Astrocyte of the spinal cord (primary cell): ENCODE data around the gene INPP5A.

Experiments used
- DNase-seq: peaks from one replicate; pipeline ENCODE4 v3.0.0; 2011; ENCODE audit warnings: low read depth, low spot score
- H3K4me3 ChIP-seq: 2 replicates; pipeline ENCODE4 v1.5.1; 2011; ENCODE audit warnings: low read depth, mild to moderate bottlenecking, low read length, moderate library complexity
- CTCF ChIP-seq: IDR thresholded peaks from 2 replicates; pipeline ENCODE4 v1.5.1; 2012; ENCODE audit warnings: low read depth, mild to moderate bottlenecking, low read length, inconsistent platforms
- in situ Hi-C: cut with HindIII; loops from 2 replicates; pipeline ENCODE4 v1.10.0; 2017; ENCODE audit warnings: low sequenced_read_pairs

INPP5A gene

DNA sequence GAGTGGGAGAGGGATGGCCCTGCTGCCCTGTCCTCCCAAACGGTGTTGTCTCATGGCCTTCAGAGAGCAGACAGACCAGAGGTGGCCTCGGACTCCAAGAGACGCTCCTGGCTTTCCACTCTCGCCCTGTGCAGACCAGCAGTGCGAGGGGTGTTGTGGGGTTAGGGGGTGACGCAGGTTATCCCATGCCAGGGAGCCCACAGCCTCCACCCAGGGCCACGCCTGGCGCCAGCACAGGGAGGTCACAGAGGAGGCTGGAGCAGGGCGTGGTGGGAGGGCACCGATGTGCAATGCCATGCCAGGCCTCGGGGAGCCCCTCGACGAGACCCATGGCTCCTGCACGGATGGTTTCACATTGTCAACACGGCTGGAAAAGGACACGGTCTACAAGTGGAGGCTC, 52.1 kb downstream of the INPP5A start:
- in situ Hi-C loops: no loop called here
- DNase-seq: no peak
- no peak for TF ChIP-seq CTCF
- no peak overlapping the region for H3K4me3 ChIP-seq

GRCh38 chr10:132590094-132590751, 52.6 kb downstream of the INPP5A start:
- DNase-seq: no peak

GRCh38 chr10:132590752-132591121, 53.1 kb downstream of the INPP5A start:
- no peak for DNase-seq
- in situ Hi-C loops: no loop called here
- no peak overlapping the region for H3K4me3 ChIP-seq
- TF ChIP-seq CTCF: no peak

More at GRCh38 chr10:132590094-132590751, 52.6 kb downstream of the INPP5A start:
- in situ Hi-C loops: no loop called here
- no peak for TF ChIP-seq CTCF
- H3K4me3 ChIP-seq: no peak overlapping the region

DNA sequence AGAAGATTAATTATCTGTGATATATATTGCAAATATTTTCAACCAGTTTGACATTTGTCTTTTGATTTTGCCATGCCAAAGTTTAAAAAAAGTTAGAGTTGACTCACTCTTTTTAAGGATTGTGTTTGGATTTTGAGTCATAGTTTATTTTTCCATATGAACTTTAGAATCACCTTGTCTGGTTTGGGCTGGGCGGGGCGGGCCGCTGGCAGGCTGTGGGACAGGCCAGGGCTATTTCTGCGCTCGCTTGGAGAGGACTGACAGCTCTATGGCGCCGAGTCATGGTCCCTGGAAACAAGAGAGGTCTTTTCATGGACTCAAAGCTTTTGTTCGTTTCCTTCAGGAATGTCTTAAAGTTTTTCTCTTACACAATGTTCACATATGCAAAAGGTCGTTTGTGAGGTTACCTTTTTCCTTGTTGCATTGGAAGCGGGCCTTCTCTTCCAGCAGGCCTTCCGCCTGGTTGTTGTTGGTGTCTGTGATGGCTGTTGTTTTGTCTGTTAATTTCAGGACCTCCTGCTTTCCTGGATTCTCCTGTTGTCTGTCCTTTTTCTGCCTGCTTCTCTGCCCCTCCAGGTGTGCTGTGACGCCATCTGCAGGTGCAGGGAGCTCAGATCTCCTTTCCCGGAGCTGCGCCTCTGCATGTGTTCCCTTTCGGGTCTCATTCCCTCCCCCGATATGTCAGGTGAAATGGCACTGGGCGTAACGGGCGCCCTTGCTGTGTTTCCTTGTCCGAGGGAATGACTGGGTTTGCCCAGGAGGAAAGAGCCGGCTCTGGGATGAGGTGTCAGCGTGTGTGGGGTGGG, 53.8 kb downstream of the INPP5A start:
- peak; percentile 69 for DNase-seq
- H3K4me3 ChIP-seq: no peak overlapping the region
- in situ Hi-C loops: no loop called here
- no peak for TF ChIP-seq CTCF

DNA sequence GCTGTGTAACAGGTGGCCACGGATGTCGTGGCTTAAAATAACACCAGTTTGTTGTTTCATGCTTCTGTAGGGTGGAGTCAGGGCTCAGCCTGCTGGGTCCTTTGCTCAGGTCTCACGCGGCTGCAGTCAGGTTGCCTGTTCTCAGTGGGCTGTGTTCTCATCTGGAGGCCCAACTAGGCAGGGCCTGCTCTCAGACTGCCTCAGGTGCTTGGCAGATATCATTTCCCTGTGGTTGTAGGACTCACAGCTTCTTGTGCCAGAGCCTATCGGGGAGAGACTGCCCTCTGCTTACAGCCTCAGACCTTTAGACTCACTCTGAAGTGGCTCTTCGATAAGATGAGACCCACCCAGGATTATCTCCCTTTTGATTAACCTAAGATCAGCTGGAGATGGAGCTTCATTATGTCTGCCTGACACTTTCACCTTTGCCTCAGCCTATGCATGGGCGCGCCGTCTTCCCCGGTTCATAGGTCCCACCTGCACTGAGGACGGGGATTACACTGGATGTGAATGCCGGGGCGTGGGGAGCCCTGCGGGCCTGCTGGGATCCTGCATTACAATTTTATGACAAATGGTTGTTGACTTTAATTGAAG, 55.3 kb downstream of the INPP5A start:
- no peak overlapping the region for H3K4me3 ChIP-seq
- DNase-seq: no peak
- TF ChIP-seq CTCF: no peak
- in situ Hi-C loops: no loop called here

DNA sequence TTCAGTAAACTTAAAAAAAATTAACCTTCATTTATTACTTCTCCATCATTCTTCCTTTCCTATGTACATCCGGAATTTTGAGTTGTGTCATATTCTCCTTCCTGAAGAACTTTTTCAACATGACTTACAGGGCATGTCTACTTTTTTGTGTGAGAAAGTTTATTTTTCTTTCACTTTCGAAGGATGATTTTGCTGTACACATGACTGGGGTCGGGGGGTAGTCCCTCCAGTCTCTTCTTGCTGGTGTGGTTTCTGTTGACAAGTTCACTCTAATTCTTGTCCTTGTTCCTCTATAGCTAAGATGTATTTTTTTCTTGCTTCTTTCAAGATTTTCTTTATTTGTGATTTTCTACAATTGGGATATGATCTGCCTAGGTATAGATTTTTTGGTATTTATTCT, 55.8 kb downstream of the INPP5A start:
- in situ Hi-C loops: no loop called here
- peak; percentile 20 for DNase-seq
- no peak for TF ChIP-seq CTCF
- H3K4me3 ChIP-seq: no peak overlapping the region
